KOPT-K1 (cell line): ENCODE data around the gene CDC42.

Experiments used
- H3K27ac ChIP-seq: fragments of 200-600 bp; sonication (generic); 2 replicates; pipeline ENCODE4 v1.5.1; 2016; ENCODE audit warnings: antibody characterized with exemption, mild to moderate bottlenecking, low read depth, low read length; ENCODE audit not compliant: poor library complexity, severe bottlenecking
- H3K36me3 ChIP-seq: fragments of 200-600 bp; sonication (generic); 2 replicates; pipeline ENCODE4 v1.5.1; 2017; ENCODE audit warnings: antibody characterized with exemption, mild to moderate bottlenecking, low read length, moderate library complexity; ENCODE audit not compliant: insufficient read depth
- H3K9me3 ChIP-seq: fragments of 200-600 bp; sonication (generic); 2 replicates; pipeline ENCODE4 v1.5.1; 2017; ENCODE audit warnings: antibody characterized with exemption, low read length, mild to moderate bottlenecking; ENCODE audit not compliant: insufficient read depth, poor library complexity, severe bottlenecking

CDC42 gene

DNA sequence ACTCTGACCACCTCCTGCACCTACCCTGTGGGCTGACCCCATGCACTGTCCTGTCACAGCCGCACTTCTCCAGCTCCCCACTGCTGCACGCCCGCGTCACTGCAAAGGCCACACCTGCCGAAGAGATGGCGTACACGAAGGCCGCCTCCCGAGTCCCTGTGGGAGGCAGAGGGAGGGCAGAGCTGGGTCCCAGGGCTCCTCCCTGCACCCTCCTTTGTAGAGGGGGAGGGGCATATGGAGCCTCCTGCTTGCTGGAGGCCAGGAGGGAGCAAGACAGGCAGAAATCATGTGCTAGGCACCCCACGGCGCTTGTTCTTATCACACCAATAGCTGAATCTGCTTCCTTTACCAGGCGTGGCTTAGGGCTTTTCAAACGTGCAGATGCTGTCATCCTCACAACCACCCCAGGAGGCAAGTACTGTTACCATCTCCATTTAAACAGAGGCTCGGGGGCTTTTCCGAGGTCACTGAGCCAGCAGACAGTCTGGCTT is 69.0 kb downstream of the CDC42 start:
- Histone ChIP-seq H3K9me3 (no peaks in the 10 kb centered on the region), H3K27ac (no peak overlapping the region), H3K36me3 (peaks cover 49% of the 10 kb centered on the region)

DNA sequence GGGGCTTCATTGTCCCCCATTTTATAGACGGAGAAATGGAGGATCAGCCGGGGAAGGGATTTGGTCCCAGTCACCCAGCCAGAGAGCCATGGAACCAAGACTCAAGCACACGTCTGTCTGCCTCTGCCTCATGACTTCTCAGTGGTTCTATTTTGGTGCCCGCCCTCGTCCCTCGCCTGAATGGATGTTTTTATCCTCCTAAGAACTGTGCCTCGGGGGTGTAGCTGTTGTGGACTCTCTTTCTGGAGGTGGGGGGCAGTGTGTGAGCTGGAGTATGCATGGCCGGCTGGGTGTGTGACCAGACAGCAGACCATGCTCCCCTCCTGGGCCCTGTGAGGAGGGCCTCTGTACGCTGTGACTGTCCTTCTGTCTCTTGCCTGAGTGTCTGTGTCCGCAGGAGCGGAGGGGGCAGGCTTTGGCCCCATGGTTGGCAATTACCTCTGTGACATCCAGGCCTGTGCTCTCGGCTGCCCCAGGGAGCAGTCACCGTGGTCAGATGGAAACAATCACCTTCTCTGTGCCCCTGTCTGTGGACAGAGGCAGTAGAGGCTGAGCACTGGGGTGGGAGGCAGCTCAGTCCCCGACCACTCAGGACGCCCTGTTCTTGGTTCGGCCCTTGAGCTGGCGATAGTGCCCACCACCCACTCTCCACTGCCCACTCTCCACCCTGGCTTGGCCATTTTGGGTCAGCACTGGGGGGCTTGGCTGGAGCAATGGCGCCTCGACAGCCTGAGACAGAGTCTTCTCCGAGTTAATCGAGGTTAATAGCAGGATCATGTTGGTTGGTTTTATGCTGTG is 70.0 kb downstream of the CDC42 start:
- Histone ChIP-seq H3K9me3 (no peaks in the 10 kb centered on the region), H3K27ac (no peak overlapping the region), H3K36me3 (peaks cover 41% of the 10 kb centered on the region)

DNA sequence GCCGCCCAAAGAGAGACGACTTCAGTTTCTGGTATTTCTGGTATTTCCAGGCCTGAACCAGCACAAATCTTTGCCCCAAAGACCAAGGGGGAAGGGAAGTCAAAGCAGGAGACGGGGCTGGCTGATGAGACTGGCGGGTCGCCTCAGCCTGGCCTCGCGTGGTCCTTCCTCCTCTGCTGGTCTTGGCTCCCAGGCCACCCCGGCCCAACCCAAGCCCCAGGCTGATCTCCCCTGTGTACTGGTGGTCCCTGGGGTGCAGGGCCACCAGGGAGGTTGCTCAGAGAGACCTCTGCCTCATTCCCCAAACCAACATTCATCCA is 70.5 kb downstream of the CDC42 start:
- Histone ChIP-seq H3K9me3 (no peaks in the 10 kb centered on the region), H3K27ac (no peak overlapping the region), H3K36me3 (peaks cover 35% of the 10 kb centered on the region)

DNA sequence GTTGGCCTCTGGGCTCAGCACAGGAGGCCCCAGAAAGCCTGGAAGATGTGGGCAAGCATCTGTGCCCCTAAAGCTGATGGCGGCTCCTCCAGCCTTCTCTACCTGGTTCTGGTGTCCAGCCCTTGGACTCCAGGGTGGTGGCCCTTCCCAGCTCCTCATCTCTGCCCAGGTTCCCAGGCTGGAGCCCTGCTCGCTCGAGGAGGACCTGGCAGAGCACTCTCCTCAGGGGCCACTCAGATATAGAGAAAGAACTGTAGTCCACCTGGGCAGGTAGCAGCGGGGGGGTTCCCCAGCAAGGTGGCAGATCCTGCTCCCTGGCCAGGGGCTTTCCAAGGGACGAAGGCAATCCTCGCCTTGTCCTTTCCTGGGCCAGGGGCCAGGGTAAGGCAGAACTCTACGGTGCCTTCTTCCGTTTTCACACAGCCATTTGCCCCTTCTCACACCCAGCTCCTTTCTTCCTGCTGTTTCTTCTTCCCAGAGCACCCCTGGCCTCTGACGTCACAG is 71.4 kb downstream of the CDC42 start:
- H3K36me3 ChIP-seq, result peaks cover 26% of the 10 kb centered on the region
- H3K27ac ChIP-seq, result no peak overlapping the region
- no peaks in the 10 kb centered on the region for H3K9me3 ChIP-seq

DNA sequence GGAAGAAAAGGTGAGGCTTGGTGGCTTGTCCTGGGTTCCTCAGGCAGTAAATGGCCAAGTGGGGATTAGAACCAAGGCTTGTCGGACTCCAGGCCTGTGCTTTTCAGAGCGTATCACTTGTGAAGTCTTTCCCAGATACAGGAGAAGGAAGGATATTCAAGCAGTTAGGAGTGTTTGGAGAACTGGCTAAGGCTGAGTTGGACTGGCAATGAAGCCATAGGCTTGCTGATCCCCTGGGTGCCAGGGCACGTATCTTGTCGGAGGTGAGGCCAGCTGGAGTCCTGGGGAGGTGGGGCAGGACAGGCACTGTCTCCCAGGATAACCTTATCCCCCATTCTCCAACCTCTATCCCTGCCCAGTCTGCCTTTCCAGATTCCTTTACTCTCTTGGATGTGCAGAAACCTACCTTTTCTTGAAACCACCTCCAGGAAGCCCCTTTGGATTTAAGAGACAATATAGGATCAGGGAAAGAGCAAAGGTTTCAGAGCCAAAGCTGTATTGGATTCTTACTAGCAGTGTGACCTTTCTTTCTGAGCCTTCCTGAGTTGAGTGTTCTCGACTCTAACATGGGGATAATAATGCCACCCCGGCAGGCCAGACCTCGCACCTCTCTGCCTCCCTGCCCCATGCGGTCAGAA is 72.2 kb downstream of the CDC42 start:
- no peaks in the 10 kb centered on the region for H3K9me3 ChIP-seq
- H3K27ac ChIP-seq, result no peak overlapping the region
- H3K36me3 ChIP-seq, result peaks cover 18% of the 10 kb centered on the region; the same call in 1 of the 2 replicates

DNA sequence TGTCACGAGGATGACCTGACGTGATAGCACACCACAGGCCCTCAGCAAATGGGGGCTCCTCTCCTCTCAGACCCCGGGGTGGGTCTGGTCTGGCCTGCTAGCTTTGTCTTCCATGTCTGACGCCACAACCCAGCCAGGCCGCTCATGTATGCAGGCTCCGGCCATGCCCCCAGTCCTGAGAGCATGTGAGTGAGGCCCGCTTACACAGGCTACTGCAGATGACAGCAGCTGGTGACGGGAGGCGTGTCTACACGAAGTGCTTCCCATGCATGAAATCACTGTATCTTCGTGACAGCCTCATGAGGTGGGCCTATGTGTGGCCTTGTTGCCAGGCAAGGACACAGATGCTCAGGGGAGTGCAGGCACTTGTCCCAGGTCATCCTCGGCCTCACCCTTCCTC is 74.0 kb downstream of the CDC42 start:
- peaks cover 3% of the 10 kb centered on the region; the same call in 1 of the 2 replicates for H3K36me3 ChIP-seq
- H3K27ac ChIP-seq, result no peak overlapping the region
- no peaks in the 10 kb centered on the region for H3K9me3 ChIP-seq

DNA sequence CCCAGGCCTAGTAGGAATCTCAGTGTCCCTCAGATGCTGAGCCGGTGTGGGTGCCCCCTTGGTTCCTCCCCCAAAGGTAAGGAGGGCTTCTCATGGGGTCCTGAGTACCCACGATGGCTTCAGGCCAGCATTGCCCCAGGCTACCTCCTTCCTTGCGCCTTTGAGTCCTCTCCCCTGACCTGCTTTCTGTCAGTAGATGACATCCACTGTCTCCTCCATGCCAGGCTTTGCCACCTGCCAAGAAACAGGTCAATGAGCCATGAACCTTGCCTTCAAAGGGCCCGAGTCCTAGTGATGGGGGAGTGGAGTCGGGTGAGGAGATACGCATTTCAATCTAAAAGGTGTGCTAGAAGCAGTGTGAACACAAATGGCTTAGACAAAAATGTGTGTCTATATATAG is 74.7 kb downstream of the CDC42 start:
- H3K27ac ChIP-seq, result no peak overlapping the region
- H3K36me3 ChIP-seq, result no peaks in the 10 kb centered on the region

DNA sequence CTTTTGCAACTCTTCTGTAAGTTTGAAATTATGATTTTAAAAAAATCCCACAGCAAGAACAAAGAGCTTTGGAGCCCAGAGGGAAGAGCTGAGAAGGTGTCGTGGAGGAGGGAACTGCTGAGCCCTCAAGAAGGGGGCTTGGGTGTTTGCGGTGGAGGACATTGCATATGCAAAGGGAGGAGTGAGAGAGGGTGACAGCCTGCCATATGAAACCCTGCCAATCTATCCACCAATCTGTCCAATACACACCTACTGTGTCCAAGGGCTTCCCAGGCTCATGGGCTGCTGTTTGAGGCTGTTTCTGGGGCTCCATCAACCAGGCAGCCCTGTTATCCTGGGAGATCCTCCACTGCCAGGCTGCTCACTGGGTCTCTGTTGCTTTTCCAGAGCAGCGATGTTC is 75.2 kb downstream of the CDC42 start:
- no peaks in the 10 kb centered on the region for H3K9me3 ChIP-seq
- no peaks in the 10 kb centered on the region for H3K36me3 ChIP-seq
- H3K27ac ChIP-seq, result no peak overlapping the region

More for the DNA sequence above, 74.7 kb downstream of the CDC42 start:
- no peaks in the 10 kb centered on the region for H3K9me3 ChIP-seq

DNA sequence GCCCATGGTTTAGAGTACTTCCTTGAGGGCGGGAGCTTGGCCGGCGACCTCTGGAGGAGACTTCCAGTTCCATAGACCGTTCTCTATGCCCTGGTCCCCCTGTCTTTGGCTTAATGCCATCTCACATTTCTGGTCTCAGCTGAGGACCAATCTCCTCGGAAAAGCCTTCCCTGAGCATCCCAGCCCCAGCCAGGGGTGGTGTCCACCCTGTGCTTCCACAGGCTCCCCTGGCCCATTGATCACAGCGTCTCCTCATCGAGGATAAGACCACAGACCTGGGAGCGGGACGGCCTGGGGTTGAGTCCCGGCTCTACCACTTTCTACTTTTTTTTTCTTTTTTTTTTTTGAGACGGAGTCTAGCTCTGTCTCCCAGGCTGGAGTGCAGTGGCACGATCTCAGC is 75.9 kb downstream of the CDC42 start:
- Histone ChIP-seq H3K27ac (no peak overlapping the region), H3K36me3 (no peaks in the 10 kb centered on the region), H3K9me3 (no peaks in the 10 kb centered on the region)

DNA sequence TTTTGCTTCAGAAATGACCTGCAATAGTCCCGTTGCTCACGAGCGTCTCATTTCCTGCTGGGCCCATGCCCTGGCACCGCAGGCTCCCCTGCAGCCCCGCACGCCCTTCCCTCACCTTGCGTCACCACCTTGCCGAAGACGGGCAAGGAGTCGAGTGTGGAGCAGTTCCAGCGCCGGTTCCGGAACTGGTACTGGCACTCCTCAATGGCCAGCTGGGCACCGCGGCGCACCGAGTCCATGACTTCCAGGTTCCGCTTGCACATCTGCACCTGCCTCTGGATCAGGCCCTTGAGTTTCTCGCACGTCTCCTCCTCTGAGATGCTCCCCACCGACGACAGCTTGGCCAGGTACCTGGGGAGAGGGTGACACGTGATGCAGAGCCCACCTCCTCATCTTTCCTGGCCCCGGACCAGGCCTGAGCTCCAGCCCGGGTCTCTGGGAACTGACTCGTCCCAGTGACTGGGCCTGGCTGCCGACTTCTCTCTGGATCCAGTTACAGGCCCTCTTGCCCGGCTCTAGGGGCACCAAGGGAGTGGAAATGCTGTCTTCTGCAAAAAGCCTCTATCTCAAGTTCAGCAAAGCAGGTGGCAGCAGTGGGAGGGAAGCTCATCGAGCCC is 77.1 kb downstream of the CDC42 start:
- Histone ChIP-seq H3K36me3 (no peaks in the 10 kb centered on the region), H3K27ac (no peak overlapping the region), H3K9me3 (no peaks in the 10 kb centered on the region)

DNA sequence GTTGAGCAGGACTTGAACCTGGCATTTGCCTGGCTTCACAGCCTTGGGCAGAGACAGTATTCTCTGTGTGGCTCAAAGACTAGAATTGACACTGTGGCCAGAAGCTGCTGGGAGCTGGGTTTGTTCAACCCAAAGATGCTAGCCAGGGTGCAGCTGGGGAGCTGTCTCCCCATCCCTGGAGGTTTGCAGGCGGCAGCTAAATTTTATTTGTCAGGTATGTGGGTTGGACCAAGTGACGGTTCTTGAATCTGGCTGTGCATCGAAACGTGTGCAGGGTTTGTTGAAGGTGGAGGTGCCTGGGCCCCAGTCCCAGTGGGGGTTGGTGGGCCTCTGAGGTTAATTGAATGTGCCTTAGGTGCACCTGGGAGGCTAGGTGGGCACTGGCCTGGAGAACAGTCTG is 78.6 kb downstream of the CDC42 start:
- Histone ChIP-seq H3K36me3 (no peaks in the 10 kb centered on the region), H3K27ac (no peak overlapping the region)

DNA sequence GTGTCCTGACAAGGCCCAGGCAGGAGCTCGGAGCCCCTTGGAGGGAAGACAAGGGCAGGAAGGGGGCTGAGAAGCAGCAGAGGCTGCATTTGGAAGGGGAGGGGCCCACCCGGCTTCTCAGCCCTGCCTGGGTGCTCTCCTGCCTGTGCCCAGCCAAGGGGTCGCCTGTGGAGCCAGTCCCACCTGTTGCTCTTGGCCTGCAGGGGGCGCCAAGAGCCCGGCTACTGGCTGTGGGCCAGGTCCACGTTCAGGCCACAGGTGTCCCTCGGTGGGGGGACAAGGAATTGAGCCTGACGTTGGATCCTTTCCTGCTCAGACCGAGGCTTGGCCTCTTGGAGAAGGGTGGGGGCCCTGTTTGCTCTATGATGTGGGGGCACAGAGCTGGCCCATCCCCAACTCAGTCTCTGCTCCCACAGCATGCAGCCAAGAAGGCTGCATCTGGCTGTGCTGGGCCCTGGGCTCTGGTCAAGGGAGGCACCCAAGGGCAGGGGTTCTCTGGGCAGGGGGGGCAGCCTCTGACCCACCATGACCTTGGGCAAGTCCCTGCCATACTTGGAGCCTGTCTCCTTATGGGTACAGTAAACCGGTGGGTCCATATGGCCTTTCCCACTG is 79.5 kb downstream of the CDC42 start:
- Histone ChIP-seq H3K36me3 (no peaks in the 10 kb centered on the region), H3K9me3 (no peaks in the 10 kb centered on the region), H3K27ac (no peak overlapping the region)

More for the DNA sequence above, 78.6 kb downstream of the CDC42 start:
- H3K9me3 ChIP-seq, result no peaks in the 10 kb centered on the region

DNA sequence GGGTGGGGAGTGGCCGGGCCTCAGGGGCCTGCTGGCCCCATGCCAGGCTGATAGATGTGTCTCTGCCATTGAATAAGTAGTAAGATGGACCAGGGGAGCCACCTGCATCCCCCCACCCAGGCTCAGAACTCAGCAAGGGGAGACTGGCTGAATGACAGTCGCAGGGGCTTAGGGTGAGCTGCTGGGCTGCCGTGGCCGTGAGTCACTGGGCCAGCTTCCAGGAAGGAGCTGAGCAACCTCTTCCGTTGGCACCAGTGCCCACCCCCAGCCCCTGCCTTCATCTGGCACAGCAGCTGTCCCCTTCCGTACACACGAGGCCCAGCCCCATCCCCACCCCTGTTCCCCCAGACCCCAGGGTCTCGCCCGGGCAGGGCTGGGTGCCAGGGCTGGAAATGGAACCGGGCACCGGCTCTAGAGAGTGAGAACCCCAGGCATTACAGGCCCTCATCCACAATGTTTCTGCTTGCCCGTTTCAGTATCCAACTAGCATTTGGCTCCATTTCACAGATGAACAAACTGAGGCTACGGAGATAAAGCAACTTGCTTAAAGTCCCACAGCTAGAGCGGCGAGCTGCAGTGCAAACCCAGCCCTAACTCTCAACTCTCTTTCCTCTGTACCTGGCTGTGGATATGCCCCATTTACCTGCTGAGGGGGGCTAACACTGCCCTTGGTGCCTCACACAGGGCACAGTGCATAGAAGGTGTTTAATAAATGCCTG is 80.2 kb downstream of the CDC42 start:
- Histone ChIP-seq H3K27ac (no peak overlapping the region), H3K36me3 (no peaks in the 10 kb centered on the region), H3K9me3 (no peaks in the 10 kb centered on the region)

DNA sequence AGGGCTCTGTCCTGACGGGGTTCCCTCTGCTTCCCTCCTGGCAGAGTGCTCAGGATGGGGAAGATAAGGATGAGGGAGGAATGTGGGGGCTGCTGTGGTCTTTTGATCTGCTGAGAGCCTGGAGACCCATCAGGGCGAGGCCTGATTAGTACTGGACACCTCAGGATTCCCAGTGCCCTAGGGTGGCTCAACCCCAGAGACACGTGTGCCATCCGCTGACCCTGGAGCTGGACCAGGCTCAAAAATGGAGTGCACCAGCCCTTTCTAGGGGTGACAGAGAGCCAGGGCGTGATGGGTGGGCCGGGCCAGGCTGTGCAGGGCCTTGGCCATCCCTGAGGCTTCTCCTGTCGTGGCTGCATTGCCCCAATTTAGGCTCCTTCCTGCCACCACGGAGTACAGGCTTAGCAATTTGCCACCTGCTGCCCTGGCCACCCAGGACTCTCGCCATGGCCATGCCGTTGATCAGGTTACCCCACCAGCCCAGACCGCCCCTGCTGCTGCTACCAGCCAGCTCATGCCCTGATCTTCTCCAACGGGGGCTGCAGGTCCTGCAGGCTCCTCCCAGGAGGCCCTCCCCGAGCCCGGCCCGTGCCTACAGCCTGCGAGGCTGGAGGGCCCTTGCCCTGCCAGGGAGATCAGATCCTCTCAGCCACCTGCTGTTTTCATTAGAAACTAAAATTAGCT is 80.9 kb downstream of the CDC42 start:
- Histone ChIP-seq H3K36me3 (no peaks in the 10 kb centered on the region), H3K27ac (no peak overlapping the region)

More for the DNA sequence above, 80.9 kb downstream of the CDC42 start:
- H3K9me3 ChIP-seq, result no peaks in the 10 kb centered on the region
